ENCODE measurements around the gene FOXF2.

Gene FOXF2

DNA sequence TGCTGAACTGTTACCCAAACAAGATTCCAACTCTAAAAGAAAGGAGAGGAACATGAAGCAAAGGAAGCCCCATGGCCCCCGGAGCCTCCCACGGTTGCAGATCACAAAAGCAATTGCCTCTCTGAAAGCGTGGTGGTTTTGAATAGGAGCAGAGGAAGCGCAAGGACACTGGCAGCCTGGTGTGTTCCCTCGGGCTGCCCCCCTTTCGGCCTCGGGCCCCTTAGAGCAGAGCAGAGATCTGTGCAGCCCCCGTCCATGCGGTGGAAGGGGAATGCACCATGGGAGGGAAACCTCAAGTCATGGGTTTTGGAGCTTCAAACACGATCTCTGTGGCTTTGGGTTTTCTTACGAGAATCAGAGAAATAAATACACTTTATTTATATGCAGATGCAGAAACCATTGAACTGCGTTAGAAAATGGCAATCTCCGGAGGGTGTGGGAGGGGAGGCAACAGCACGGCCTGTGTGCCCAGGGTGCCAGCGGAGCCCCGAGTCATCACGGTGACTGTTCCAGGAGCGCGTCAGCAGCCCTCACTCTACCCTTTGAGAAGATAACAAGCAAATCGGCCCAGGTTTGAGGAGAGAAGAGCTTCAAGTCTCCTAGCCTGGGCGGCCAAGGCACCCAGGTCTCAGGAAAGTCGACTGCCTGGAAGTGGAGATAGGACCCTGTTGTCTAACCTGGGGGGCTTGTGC lies 20.5 kb downstream of the FOXF2 start:
- no peak for DNase-seq (ENCODE audit: low read depth)

GRCh38 chr6:1412901-1413300 lies 23.5 kb downstream of the FOXF2 start:
- no peak for DNase-seq (ENCODE audit: low read depth)

DNA sequence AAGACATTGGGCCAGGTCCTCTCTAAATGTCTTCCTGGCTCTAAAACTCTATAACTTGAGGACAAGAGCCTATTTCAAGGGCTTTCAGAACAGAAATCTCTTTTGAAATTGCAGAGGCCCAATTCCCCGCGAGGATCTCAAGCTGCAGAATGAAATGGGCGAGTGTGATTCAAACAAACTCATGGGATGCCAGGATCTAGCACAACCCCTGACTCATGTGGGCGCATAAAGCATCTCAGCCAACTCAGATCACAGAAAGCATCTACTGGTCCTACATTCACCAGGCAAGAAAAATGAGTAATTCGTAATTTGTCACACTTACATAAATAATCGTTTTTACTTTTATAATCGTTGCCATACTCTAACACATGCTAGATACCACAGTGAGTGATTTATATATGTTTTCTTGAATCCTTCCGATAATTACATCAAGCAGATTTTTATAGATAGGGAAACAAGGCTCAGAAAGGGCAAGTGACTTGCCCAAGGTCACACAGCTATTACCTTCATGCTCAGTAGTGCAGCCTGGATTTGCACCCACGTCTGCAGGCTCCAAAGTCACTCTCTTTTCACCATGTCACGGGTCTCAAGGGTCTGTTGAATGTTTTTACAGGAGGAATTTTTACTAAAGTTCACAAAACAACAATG lies 26.2 kb downstream of the FOXF2 start:
- no peak for DNase-seq (ENCODE audit: low read depth)

DNA sequence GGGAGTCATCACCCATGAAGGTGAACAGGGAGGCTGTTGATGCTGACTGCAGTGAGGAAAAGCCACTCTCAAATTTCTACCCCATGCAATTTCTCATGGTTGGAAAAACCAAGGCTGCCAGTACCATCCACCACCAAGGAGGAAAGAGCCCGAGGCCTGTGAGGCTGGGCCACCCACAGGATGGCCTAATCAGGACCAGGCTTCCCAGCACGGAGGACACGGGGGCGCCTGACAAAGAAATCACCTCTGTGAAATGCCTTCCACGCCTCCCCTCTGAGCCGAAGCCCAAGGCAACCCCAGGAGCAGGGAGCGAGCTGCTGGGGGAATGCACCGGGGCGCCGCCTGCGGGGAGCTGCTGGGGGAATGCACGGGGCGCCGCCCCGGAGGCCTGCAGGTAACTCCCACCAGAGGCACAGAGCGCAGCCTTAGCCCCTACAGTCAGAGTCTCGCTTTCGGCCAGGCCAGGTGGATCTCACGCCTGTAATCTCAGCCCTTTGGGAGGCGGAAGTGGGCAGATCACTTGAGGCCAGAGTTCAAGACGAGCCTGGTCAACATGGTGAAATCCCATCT lies 26.9 kb downstream of the FOXF2 start:
- no peak for DNase-seq (ENCODE audit: low read depth)

GRCh38 chr6:1416820-1417219 lies 27.4 kb downstream of the FOXF2 start:
- no peak for DNase-seq (ENCODE audit: low read depth)

DNA sequence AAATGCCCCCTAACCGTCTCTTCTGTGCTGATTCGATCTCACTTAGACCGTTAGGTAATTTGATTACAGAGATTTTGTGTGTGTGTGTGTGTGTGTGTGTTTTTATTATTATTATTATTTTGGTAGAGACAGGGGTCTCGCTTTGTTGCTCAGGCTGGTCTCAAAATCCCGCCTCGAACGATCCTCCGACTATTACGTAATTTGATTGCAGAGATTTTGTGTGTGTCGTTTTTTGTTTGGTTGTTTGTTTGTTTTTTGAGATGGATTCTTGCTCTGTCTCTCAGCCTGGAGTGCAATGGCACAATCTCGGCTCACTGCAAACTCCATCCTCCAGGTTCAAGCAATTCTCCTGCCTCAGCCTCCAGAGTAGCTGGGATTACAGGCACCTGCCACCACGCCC lies 28.3 kb downstream of the FOXF2 start:
- no peak for DNase-seq (ENCODE audit: low read depth)

GRCh38 chr6:1418471-1419191 lies 29.3 kb downstream of the FOXF2 start:
- DNase-seq (ENCODE audit: low read depth) = no peak

DNA sequence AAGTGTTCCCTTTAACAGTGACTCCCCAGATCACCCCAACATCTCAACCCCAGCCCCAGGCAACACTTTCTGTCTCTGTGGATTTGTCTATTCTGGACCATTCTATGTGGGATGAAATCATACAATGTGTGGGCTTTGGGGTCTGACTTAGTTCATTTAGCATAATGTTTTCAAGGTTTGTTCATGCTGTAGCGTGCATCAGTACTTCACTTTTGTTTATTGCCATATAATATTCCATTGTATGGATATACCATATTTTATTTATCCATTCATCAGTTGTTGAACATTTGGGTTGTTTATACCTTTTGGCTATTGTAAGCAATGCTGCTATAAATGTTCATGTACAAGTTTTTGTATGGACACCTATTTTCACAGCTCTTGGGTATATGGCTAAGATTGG lies 31.0 kb downstream of the FOXF2 start:
- no peak for DNase-seq (ENCODE audit: low read depth)

GRCh38 chr6:1422290-1422689 lies 32.9 kb downstream of the FOXF2 start:
- DNase-seq (ENCODE audit: low read depth) = no peak

DNA sequence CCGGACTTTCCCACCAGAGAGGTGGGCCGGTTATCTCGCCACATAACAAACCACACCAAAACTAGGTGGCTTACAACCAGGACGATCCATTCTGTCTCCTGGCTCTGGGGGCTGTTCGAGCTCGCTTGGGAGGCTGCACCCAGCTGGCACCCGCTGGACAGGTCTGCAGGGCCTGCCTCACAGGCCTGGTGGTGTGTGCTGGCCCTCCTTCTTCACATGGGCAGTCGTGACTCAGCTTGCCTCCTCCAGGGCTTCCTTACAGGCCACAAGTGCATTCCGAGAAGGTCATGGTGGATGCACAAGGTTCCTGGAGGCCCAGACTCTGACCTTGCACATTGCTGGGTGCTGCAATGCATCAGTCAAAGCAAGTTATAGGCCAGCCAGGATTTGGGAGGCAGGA lies 34.2 kb downstream of the FOXF2 start:
- DNase-seq (ENCODE audit: low read depth) = no peak

GRCh38 chr6:1424306-1424927 lies 35.0 kb downstream of the FOXF2 start:
- peak; percentile 9 for DNase-seq (ENCODE audit: low read depth)

DNA sequence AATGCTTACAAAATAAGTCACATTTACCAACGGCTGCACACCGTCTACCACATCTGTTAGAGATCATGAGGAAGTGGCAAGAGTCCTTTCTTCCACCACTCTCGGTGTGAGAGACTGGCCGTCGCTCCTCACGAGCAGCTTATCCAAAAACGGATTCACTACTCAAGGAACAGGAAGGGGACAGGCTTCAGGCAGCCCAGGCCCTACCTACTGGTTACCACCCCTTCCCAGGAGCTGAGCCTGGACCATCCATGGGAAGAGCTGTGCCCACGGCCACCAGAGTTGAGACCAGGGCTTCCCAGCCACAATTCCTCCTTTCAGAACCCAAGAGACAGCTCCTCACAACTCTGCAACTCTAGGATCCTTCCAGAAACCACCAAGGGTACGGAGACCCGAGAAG lies 37.0 kb downstream of the FOXF2 start:
- no peak for DNase-seq (ENCODE audit: low read depth)

- no peak for DNase-seq (ENCODE audit: low read depth)
These were observed 46.4 kb downstream of the FOXF2 start for GRCh38 chr6:1435806-1436205.

DNA sequence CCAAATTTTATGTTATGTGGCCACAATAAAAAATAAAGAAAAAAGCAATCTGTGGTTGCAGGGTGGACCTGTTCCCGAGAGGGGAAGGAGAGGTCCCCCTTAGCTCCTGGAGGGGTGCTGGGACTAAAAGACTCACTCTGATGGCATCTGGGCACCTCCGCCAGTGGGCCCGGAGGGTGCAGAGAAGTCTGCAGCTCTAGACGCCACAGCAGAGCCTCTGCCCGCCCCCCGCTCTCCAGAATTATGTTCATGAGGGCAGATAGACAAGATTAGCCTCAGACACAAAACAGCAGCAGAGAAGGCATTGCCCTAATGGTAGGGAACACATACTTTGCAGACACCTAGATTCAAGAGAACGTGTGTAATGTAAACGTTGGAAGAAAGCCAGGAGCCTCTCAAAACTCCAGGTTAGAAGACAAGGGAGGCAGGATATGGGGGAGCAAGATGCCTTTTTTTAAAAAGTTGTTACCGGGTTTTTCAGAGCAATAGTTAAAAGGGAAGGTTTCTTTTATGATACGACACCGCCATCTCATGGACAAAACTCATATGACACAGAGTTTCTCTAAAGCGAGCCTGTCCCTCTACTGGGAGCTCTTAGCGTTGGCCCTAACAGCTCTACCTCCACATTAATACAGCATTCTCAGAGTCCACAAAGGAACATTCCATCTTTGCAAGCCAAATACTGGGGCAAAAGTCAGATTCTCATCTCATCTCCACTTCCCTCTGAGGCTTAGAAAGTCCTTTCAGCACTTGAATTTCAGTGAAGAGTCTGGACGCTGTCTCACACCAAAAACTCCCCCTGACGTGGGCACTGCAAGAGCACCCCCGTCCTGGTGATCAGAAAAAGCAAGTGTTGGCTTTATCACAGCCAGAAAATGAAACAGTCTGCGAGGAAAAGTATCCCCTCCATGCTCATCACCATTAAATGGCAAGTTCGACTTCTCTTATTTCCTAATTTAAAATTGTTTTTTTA lies 47.2 kb downstream of the FOXF2 start:
- DNase-seq (ENCODE audit: low read depth) = peak; percentile 52

DNA sequence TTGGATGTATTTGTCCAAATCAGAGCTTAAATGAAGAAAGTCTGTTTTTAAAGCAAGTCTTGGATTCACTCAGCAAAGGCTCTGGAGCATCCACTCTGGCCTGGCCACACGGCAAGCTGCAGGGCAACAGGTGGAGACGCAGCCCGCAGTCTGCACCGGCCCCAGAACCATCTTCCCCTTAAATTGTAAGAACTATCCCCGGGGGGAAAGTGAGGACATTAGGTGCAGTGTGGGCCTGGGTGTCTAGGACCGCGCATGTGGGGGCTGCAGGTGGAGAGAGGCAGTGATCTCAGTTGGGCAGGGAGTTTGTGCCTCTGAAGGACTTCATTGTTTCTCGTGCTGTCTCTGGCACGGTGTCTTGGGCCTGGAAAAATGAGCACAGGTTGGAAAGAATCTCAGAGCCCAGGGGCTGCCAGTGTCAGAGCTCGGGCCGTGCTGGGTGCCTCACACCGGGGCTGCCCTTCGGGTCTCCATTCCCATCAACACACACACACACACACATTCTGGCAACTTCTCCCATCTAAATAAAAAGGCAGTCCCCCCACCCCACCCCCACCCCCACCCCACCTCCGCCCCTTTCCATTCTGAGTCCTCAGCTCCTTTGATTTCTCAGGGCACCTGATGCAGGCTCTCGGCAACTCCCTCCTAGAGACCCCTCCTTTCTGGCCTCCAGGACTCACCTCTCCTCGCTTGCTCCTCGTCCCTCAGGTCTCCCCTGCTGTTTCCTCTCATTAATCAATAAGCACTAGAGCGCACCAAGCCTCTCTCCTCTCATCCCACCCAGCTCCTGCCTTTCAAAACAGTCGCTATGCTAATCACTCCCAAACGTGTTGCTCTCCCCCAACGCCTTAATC lies 48.4 kb downstream of the FOXF2 start:
- DNase-seq (ENCODE audit: low read depth) = no peak

- DNase-seq (ENCODE audit: low read depth) = no peak
These were observed 49.1 kb downstream of the FOXF2 start for GRCh38 chr6:1438471-1438881.

DNA sequence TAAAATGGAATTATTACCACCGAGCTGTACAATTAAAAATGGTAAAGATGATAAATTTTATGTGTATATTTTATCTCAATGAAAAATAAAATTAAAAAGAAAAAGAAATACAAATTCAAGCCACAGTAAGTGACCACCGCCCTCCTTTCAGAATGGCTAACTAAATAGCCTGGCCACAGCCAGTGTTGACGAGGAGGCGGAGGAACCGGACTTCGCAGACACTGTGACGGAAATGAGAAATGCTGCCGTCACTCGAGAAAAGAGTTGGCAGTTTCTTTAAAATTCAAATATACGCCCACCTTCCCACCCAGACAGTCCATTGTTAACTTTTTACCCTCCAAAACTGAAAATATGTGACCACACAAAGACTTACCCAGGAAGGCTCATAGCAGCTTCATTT lies 50.0 kb downstream of the FOXF2 start:
- no peak for DNase-seq (ENCODE audit: low read depth)

GRCh38 chr6:1442929-1443328 lies 53.6 kb downstream of the FOXF2 start:
- no peak for DNase-seq (ENCODE audit: low read depth)

All from HS-27A (cell line).